Dendritic cell treated with granulocyte-macrophage colony-stimulating factor and Interleukin-4, amounts not matched to agents 40 ng/mL and 50 ng/mL, for 4 days (primary cell): ENCODE data around the gene ANO8.
A peak's percentile ranks its signal among the peaks of the same experiment; 100 is the strongest.
"Not testable (repeated sequence)": the region's sequence is repeated elsewhere in the genome, so short reads cannot be mapped to it uniquely, and the experiment has no call there.

Experiments
- H3K27ac Mint-ChIP-seq: one replicate; pipeline ENCODE4 v1.8.0; 2022; ENCODE audit warnings: mild to moderate bottlenecking, mixed read lengths
- H3K27me3 Mint-ChIP-seq: one replicate; pipeline ENCODE4 v1.8.0; 2022; ENCODE audit warnings: mild to moderate bottlenecking, mixed read lengths
- H3K36me3 Mint-ChIP-seq: one replicate; pipeline ENCODE4 v1.8.0; 2022; ENCODE audit warnings: low read depth, mixed read lengths
- H3K4me1 Mint-ChIP-seq: one replicate; pipeline ENCODE4 v1.8.0; 2022; ENCODE audit warnings: low read depth, mixed read lengths
- H3K4me3 Mint-ChIP-seq: one replicate; pipeline ENCODE4 v1.8.0; 2022; ENCODE audit warnings: mild to moderate bottlenecking, moderate library complexity, mixed read lengths
- H3K9me3 Mint-ChIP-seq: one replicate; pipeline ENCODE4 v1.8.0; 2022; ENCODE audit warnings: mixed read lengths
- intact Hi-C: fragments of 100-400 bp; cut with micrococcal nuclease; formaldehyde crosslinking; loops from one replicate; pipeline ENCODE4 v1.15.0; 2022

Gene ANO8

DNA sequence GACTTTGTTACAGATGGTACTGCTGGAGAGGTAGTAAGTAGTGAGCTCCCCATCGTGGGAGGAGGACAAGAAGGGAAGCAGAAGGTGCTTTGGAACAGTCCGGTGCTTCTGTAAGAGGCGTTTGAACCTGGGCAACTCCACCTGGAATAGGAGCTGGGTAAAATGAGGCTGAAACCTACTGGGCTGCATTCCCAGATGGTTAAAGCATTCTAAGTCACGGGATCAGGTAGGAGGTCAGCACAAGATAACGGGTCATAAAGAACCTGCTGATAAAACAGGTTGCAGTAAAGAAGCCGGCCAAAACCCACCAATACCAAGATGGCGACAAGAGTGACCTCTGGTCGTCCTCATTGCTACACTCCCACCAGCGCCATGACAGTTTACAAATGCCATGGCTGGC, 47.9 kb downstream of the ANO8 start:
- peaks cover 13% of the 10 kb centered on the region for H3K27me3 Mint-ChIP-seq
- no peaks in the 10 kb centered on the region for H3K9me3 Mint-ChIP-seq
- intact Hi-C loops: no loop called here
- peaks cover 13% of the 10 kb centered on the region for H3K4me1 Mint-ChIP-seq
- no peak overlapping the region for H3K4me3 Mint-ChIP-seq
- H3K27ac Mint-ChIP-seq: no peak overlapping the region
- H3K36me3 Mint-ChIP-seq: peaks cover 21% of the 10 kb centered on the region

DNA sequence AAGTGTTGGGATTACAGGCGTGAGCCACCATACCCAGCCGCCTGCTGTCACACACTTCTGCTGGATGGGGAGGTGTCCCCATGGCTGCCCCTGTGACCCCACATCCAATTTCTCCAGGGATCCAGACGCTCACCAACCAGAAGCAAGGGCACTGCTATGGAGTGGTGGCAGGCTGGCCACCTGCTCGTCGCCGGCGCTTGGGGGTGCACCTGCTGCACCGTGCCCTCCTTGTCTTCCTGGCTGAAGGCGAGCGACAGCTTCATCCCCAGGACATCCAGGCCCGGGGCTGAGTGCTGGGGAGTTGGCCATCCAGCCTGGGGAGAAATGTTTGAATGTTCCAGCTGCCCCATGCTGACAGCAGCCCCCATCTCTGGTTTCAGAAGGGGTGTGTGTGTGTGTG, 48.4 kb downstream of the ANO8 start:
- H3K36me3 Mint-ChIP-seq: peaks cover 16% of the 10 kb centered on the region
- no peak overlapping the region for H3K4me3 Mint-ChIP-seq
- intact Hi-C loops: no loop called here
- peaks cover 17% of the 10 kb centered on the region for H3K4me1 Mint-ChIP-seq
- no peak overlapping the region for H3K27ac Mint-ChIP-seq
- peaks cover 13% of the 10 kb centered on the region for H3K27me3 Mint-ChIP-seq
- no peaks in the 10 kb centered on the region for H3K9me3 Mint-ChIP-seq

GRCh38 chr19:17285415-17286135, 49.1 kb downstream of the ANO8 start:
- Mint-ChIP-seq H3K4me3 (no peak overlapping the region), H3K27me3 (peaks cover 13% of the 10 kb centered on the region), H3K9me3 (no peaks in the 10 kb centered on the region), H3K4me1 (peaks cover 21% of the 10 kb centered on the region), H3K36me3 (peaks cover 12% of the 10 kb centered on the region), H3K27ac (no peak overlapping the region)
- intact Hi-C loops: no loop called here

DNA sequence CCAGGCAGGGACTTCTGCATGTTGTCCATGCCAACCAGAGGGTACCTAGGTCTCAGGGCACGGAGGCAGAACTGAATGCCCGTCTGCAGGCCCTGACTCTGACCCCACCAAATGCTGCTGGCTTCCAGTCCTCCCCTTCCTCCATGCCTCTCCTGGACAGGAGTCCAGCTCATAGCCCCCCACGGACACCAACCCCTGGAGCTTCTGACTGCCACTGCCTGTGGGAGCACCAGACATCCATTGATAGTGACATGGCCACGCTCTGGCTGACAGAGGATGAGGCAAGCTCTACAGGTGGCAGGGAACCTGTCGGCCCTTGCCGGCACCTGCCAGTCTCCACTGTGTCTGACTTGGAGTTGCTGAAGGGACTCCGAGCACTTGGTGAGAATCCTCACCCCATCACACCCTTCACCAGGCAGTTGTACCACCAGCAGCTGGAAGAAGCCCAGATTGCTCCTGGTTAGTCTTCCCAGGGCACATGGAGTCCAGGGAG, 51.1 kb downstream of the ANO8 start:
- Mint-ChIP-seq H3K4me3 (no peak overlapping the region), H3K36me3 (peaks cover 20% of the 10 kb centered on the region), H3K27ac (no peak overlapping the region), H3K27me3 (peaks cover 6% of the 10 kb centered on the region), H3K9me3 (no peaks in the 10 kb centered on the region), H3K4me1 (peaks cover 21% of the 10 kb centered on the region)
- intact Hi-C loops: loop anchor here (2.0 to 5.0 kb wide), 2 partner anchors 23 to 76 kb away; no protein-coding TSS in a partner anchor

DNA sequence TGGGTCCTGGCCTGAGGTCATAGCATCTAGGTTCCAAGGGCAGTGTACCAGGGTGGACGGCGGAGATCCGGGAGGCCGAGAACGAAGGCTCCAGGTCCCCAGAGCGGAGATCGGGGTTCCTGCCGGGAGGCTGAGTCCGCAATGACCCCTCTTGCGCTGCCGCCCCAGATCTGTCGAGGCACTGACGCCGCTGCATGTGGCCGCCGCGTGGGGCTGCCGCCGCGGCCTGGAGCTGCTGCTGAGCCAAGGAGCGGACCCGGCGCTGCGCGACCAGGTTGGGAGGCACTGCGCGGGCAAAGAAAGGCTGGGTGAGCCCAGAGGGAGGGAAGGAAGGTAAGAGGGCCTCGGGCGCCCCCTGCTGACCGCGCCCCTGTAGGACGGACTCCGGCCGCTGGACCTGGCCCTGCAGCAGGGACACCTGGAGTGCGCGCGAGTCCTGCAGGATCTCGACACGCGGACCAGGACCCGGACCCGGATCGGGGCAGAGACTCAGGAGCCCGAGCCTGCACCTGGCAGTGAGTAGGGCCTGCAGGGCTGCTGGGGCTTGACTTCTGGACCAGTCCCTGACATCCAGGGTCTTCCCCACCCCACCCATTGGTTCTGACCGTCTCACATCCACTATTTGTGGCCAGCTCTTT, 52.0 kb downstream of the ANO8 start:
- intact Hi-C loops: loop anchor here (1.0 to 5.0 kb wide), 3 partner anchors 22 to 215 kb away; no protein-coding TSS in a partner anchor
- peak overlapping the region; percentile 68 for H3K27ac Mint-ChIP-seq
- H3K4me1 Mint-ChIP-seq: peaks cover 21% of the 10 kb centered on the region
- H3K4me3 Mint-ChIP-seq: peak overlapping the region; percentile 75
- no peaks in the 10 kb centered on the region for H3K9me3 Mint-ChIP-seq
- peaks cover 6% of the 10 kb centered on the region for H3K27me3 Mint-ChIP-seq
- H3K36me3 Mint-ChIP-seq: peaks cover 28% of the 10 kb centered on the region

- Mint-ChIP-seq H3K27me3 (peaks cover 4% of the 10 kb centered on the region), H3K27ac (peak within 1 kb of the TSS; percentile 68), H3K9me3 (no peaks in the 10 kb centered on the region), H3K36me3 (peaks cover 38% of the 10 kb centered on the region), H3K4me1 (peaks cover 21% of the 10 kb centered on the region), H3K4me3 (peak within 1 kb of the TSS; percentile 75)
- intact Hi-C loops: loop anchor here (1.0 to 5.0 kb wide), 3 partner anchors 21 to 214 kb away; no protein-coding TSS in a partner anchor
These were observed 53.0 kb downstream of the ANO8 start, which contains the start of gene ANKLE1 for GRCh38 chr19:17281391-17282304. TSS of gene ANKLE1 (plus strand) at chr19:17281901. CDS start at chr19:17281921, 20 bp downstream.

- Mint-ChIP-seq H3K27me3 (peaks cover 4% of the 10 kb centered on the region), H3K4me1 (peaks cover 21% of the 10 kb centered on the region), H3K27ac (no peak overlapping the region), H3K36me3 (peaks cover 55% of the 10 kb centered on the region), H3K9me3 (no peaks in the 10 kb centered on the region), H3K4me3 (no peak overlapping the region)
- intact Hi-C loops: no loop called here
These were observed 55.2 kb downstream of the ANO8 start for GRCh38 chr19:17279436-17279835.

DNA sequence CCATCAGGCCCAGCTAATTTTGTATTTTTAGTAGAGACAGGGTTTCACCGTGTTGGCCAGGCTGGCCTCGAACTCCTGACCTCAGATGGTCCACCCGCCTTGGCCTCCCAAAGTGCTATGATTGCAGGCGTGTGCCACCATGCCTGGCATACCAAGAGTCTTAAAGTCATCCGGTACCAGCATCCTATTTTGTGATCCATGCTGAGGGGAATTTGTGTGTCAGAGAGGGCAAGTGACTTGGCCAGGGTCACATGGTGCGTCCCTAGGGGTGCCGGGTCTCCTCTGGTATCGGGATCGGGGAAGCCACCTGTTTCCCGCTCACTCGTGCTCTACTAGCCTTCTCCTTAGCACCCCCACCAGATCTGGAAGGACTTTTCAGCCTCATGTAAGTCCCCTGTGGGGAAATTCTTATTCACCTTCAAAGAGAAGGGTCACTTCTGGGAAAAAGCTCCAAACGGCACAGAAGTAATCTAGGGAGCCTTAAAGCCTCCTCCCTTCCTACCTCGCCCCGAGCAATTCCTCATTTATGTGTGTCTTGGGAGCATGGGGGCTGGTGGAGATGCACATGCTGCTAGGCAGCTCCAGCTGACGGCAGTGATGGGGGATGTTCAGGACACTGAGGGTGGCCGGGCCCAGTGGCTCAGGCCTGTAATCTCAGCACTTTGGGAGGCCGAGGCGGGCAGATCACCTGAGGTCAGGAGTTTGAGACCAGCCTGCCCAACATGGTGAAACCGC, 59.0 kb downstream of the ANO8 start:
- Mint-ChIP-seq H3K36me3 (peaks cover 82% of the 10 kb centered on the region), H3K9me3 (no peaks in the 10 kb centered on the region), H3K4me1 (no peaks in the 10 kb centered on the region), H3K27me3 (no peaks in the 10 kb centered on the region), H3K27ac (no peak overlapping the region), H3K4me3 (no peak overlapping the region)
- intact Hi-C loops: no loop called here

GRCh38 chr19:17274892-17275291, 59.8 kb downstream of the ANO8 start:
- intact Hi-C loops, H3K9me3 Mint-ChIP-seq, H3K4me3 Mint-ChIP-seq, H3K27me3 Mint-ChIP-seq, H3K27ac Mint-ChIP-seq, H3K4me1 Mint-ChIP-seq: not testable (repeated sequence)
- peaks cover 89% of the 10 kb centered on the region for H3K36me3 Mint-ChIP-seq
